ENCODE data around the gene MSANTD7. TPM values are rescaled to one million over a fixed set of nuclear protein-coding genes. Genes with fewer than 3 reads are reported as not detected.
A peak's percentile ranks its signal among the peaks of the same experiment; 100 is the strongest.
"Not testable (repeated sequence)": the region's sequence is repeated elsewhere in the genome, so short reads cannot be mapped to it uniquely, and the experiment has no call there.

Gene MSANTD7
- total RNA-seq, 2 experiments from 2014 or later: 26.4 to 26.5 TPM

- Mint-ChIP-seq H3K36me3 (peaks cover 28% of the 10 kb centered on the region), H3K9me3 (no peaks in the 10 kb centered on the region), H3K4me3 (no peak overlapping the region), H3K4me1 (no peaks in the 10 kb centered on the region), H3K27me3 (no peaks in the 10 kb centered on the region), H3K27ac (no peak overlapping the region)
- DNase-seq: no peak
Measured at GRCh38 chr10:14859043-14859442, 20.9 kb downstream of the MSANTD7 start.

GRCh38 chr10:14859775-14860174, 21.7 kb downstream of the MSANTD7 start:
- DNase-seq: no peak
- no peaks in the 10 kb centered on the region for H3K27me3 Mint-ChIP-seq
- no peak overlapping the region for H3K27ac Mint-ChIP-seq
- H3K9me3 Mint-ChIP-seq: no peaks in the 10 kb centered on the region
- H3K4me3 Mint-ChIP-seq: no peak overlapping the region
- H3K4me1 Mint-ChIP-seq: no peaks in the 10 kb centered on the region
- H3K36me3 Mint-ChIP-seq: peaks cover 31% of the 10 kb centered on the region

- Mint-ChIP-seq H3K27ac (no peak overlapping the region), H3K27me3 (no peaks in the 10 kb centered on the region), H3K36me3 (peaks cover 34% of the 10 kb centered on the region), H3K4me3 (no peak overlapping the region), H3K4me1 (no peaks in the 10 kb centered on the region), H3K9me3 (no peaks in the 10 kb centered on the region)
- no peak for DNase-seq
Measured at GRCh38 chr10:14860791-14861190, 22.7 kb downstream of the MSANTD7 start.

GRCh38 chr10:14864466-14864865, 26.4 kb downstream of the MSANTD7 start:
- not testable (repeated sequence) for H3K4me1 Mint-ChIP-seq, DNase-seq, H3K4me3 Mint-ChIP-seq, H3K27ac Mint-ChIP-seq, H3K27me3 Mint-ChIP-seq, H3K9me3 Mint-ChIP-seq
- peaks cover 32% of the 10 kb centered on the region for H3K36me3 Mint-ChIP-seq

GRCh38 chr10:14864871-14865270, 26.8 kb downstream of the MSANTD7 start:
- not testable (repeated sequence) for H3K4me3 Mint-ChIP-seq, H3K27ac Mint-ChIP-seq, H3K27me3 Mint-ChIP-seq, DNase-seq, H3K4me1 Mint-ChIP-seq, H3K9me3 Mint-ChIP-seq
- H3K36me3 Mint-ChIP-seq: peaks cover 34% of the 10 kb centered on the region

- Mint-ChIP-seq H3K27ac (no peak overlapping the region), H3K27me3 (no peaks in the 10 kb centered on the region), H3K9me3 (no peaks in the 10 kb centered on the region), H3K4me1 (peaks cover 11% of the 10 kb centered on the region), H3K4me3 (no peak overlapping the region), H3K36me3 (peaks cover 5% of the 10 kb centered on the region)
- no peak for DNase-seq
Measured at GRCh38 chr10:14873090-14873760, 35.1 kb downstream of the MSANTD7 start.

GRCh38 chr10:14875941-14876340, 37.8 kb downstream of the MSANTD7 start:
- no peak overlapping the region for H3K27ac Mint-ChIP-seq
- H3K4me1 Mint-ChIP-seq: peaks cover 20% of the 10 kb centered on the region
- peaks cover 12% of the 10 kb centered on the region for H3K36me3 Mint-ChIP-seq
- no peak for DNase-seq
- no peaks in the 10 kb centered on the region for H3K9me3 Mint-ChIP-seq
- H3K4me3 Mint-ChIP-seq: no peak overlapping the region
- no peaks in the 10 kb centered on the region for H3K27me3 Mint-ChIP-seq

GRCh38 chr10:14876764-14877163, 38.7 kb downstream of the MSANTD7 start:
- no peaks in the 10 kb centered on the region for H3K9me3 Mint-ChIP-seq
- H3K27ac Mint-ChIP-seq: no peak overlapping the region
- peaks cover 23% of the 10 kb centered on the region for H3K4me1 Mint-ChIP-seq
- peaks cover 17% of the 10 kb centered on the region for H3K36me3 Mint-ChIP-seq
- no peaks in the 10 kb centered on the region for H3K27me3 Mint-ChIP-seq
- no peak for DNase-seq
- peak overlapping the region; percentile 92 for H3K4me3 Mint-ChIP-seq

- peak within 1 kb of the TSS; percentile 92 for H3K27ac Mint-ChIP-seq
- no peaks in the 10 kb centered on the region for H3K27me3 Mint-ChIP-seq
- no peaks in the 10 kb centered on the region for H3K9me3 Mint-ChIP-seq
- peak within 1 kb of the TSS; percentile 94 for H3K4me3 Mint-ChIP-seq
- peaks cover 31% of the 10 kb centered on the region for H3K36me3 Mint-ChIP-seq
- peak; percentile 98 for DNase-seq
- H3K4me1 Mint-ChIP-seq: peaks cover 30% of the 10 kb centered on the region
Measured at GRCh38 chr10:14878266-14879123, 40.4 kb downstream of the MSANTD7 start, which contains the start of gene SUV39H2. Gene SUV39H2 (plus strand): TSS chr10:14878866. CDS start chr10:14878889, 23 bp downstream.

- H3K36me3 Mint-ChIP-seq: peaks cover 37% of the 10 kb centered on the region
- H3K27ac Mint-ChIP-seq: peak overlapping the region; percentile 92
- peaks cover 28% of the 10 kb centered on the region for H3K4me1 Mint-ChIP-seq
- DNase-seq: peak; percentile 59
- H3K27me3 Mint-ChIP-seq: no peaks in the 10 kb centered on the region
- H3K4me3 Mint-ChIP-seq: peak overlapping the region; percentile 94
- no peaks in the 10 kb centered on the region for H3K9me3 Mint-ChIP-seq
Measured at GRCh38 chr10:14879124-14879927, 41.2 kb downstream of the MSANTD7 start.

GRCh38 chr10:14879928-14880193, 41.8 kb downstream of the MSANTD7 start:
- H3K4me1 Mint-ChIP-seq: peaks cover 28% of the 10 kb centered on the region
- no peak for DNase-seq
- peak overlapping the region; percentile 94 for H3K4me3 Mint-ChIP-seq
- no peaks in the 10 kb centered on the region for H3K27me3 Mint-ChIP-seq
- H3K36me3 Mint-ChIP-seq: peaks cover 37% of the 10 kb centered on the region
- no peaks in the 10 kb centered on the region for H3K9me3 Mint-ChIP-seq
- H3K27ac Mint-ChIP-seq: peak overlapping the region; percentile 92

GRCh38 chr10:14880229-14880628, 42.1 kb downstream of the MSANTD7 start:
- DNase-seq: no peak
- H3K27me3 Mint-ChIP-seq: no peaks in the 10 kb centered on the region
- peaks cover 27% of the 10 kb centered on the region for H3K4me1 Mint-ChIP-seq
- peaks cover 37% of the 10 kb centered on the region for H3K36me3 Mint-ChIP-seq
- H3K27ac Mint-ChIP-seq: no peak overlapping the region
- H3K9me3 Mint-ChIP-seq: no peaks in the 10 kb centered on the region
- peak overlapping the region; percentile 94 for H3K4me3 Mint-ChIP-seq

- no peak overlapping the region for H3K4me3 Mint-ChIP-seq
Measured at GRCh38 chr10:14884082-14884481, 46.0 kb downstream of the MSANTD7 start.

More at GRCh38 chr10:14884082-14884481, 46.0 kb downstream of the MSANTD7 start:
- no peaks in the 10 kb centered on the region for H3K27me3 Mint-ChIP-seq
- no peak for DNase-seq
- H3K27ac Mint-ChIP-seq: peak overlapping the region; percentile 43
- H3K4me1 Mint-ChIP-seq: peaks cover 23% of the 10 kb centered on the region
- H3K9me3 Mint-ChIP-seq: no peaks in the 10 kb centered on the region
- peaks cover 33% of the 10 kb centered on the region for H3K36me3 Mint-ChIP-seq
